ENCODE data around the gene SDC4.

DNA sequence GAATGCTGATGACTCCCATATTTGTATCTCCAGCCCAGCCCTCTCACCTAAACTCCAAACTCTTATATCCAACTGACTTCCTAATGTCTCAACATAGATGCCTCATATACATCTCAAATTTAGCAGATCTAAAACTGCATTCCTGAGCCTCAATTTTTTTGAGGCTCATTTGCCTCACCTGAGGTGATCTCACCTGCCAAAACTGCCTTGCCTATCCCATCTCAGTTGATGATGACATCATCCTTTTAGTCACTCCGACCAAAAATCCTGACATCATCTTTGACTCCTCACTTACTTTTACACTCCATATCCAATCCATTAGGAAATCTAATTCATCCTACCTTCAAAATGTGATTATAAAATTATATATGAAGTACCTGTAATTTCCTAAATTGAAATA, 68.2 kb downstream of the SDC4 start:
- TF ChIP-seq, protein P1, sequence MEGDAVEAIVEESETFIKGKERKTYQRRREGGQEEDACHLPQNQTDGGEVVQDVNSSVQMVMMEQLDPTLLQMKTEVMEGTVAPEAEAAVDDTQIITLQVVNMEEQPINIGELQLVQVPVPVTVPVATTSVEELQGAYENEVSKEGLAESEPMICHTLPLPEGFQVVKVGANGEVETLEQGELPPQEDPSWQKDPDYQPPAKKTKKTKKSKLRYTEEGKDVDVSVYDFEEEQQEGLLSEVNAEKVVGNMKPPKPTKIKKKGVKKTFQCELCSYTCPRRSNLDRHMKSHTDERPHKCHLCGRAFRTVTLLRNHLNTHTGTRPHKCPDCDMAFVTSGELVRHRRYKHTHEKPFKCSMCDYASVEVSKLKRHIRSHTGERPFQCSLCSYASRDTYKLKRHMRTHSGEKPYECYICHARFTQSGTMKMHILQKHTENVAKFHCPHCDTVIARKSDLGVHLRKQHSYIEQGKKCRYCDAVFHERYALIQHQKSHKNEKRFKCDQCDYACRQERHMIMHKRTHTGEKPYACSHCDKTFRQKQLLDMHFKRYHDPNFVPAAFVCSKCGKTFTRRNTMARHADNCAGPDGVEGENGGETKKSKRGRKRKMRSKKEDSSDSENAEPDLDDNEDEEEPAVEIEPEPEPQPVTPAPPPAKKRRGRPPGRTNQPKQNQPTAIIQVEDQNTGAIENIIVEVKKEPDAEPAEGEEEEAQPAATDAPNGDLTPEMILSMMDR (IDR thresholded peaks at IDR 0.05): no peak
- TF ChIP-seq POLR2A (IDR thresholded peaks at IDR 0.05): no peak
- TF ChIP-seq POLR2AphosphoS5 (IDR thresholded peaks at IDR 0.05): no peak
